ENCODE measurements around the gene POLA1.

The POLA1 gene

GRCh38 chrX:25028726-25029125 lies 335.0 kb downstream of the POLA1 start (continued):
- no peak for TF ChIP-seq POU6F1 (CRISPR knock-in tag; IDR thresholded peaks at IDR 0.05; ENCODE audit: borderline replicate concordance, low read depth)
- TF ChIP-seq TOX (CRISPR knock-in tag; IDR thresholded peaks at IDR 0.05; ENCODE audit: borderline replicate concordance) = no peak

GRCh38 chrX:25029288-25029825 lies 335.6 kb downstream of the POLA1 start:
- ATAC-seq = no peak

More at GRCh38 chrX:25029288-25029825, 335.6 kb downstream of the POLA1 start:
- TF ChIP-seq OSR1 (CRISPR knock-in tag; IDR thresholded peaks at IDR 0.05) (no peak), ISL1 (CRISPR knock-in tag; IDR thresholded peaks at IDR 0.05) (no peak), CSRNP3 (CRISPR knock-in tag; IDR thresholded peaks at IDR 0.05) (no peak), ZFP3 (CRISPR knock-in tag; IDR thresholded peaks at IDR 0.05) (no peak), PPARA (CRISPR knock-in tag; IDR thresholded peaks at IDR 0.05; ENCODE audit: borderline replicate concordance) (no peak), ZFP30 (CRISPR knock-in tag; IDR thresholded peaks at IDR 0.05) (no peak), ZC3H10 (CRISPR knock-in tag; IDR thresholded peaks at IDR 0.05) (no peak), BACH2 (CRISPR knock-in tag; IDR thresholded peaks at IDR 0.05; ENCODE audit: borderline replicate concordance) (no peak), CSDC2 (CRISPR knock-in tag; IDR thresholded peaks at IDR 0.05) (no peak), ESRRG (CRISPR knock-in tag; IDR thresholded peaks at IDR 0.05) (no peak), ZNF70 (CRISPR knock-in tag; IDR thresholded peaks at IDR 0.05) (no peak), POU6F1 (CRISPR knock-in tag; IDR thresholded peaks at IDR 0.05; ENCODE audit: borderline replicate concordance, low read depth) (no peak), ZNF565 (CRISPR knock-in tag; conservative IDR thresholded peaks at IDR 0.05; ENCODE audit: low read depth) (no peak), TCF4 (CRISPR knock-in tag; IDR thresholded peaks at IDR 0.05; ENCODE audit: borderline replicate concordance) (no peak), TSHZ2 (CRISPR knock-in tag; IDR thresholded peaks at IDR 0.05) (no peak), PATZ1 (CRISPR knock-in tag; IDR thresholded peaks at IDR 0.05; ENCODE audit: borderline replicate concordance) (no peak), TOX (CRISPR knock-in tag; IDR thresholded peaks at IDR 0.05; ENCODE audit: borderline replicate concordance) (no peak), RARB (CRISPR knock-in tag; IDR thresholded peaks at IDR 0.05) (no peak), GLIS3 (CRISPR knock-in tag; IDR thresholded peaks at IDR 0.05) (no peak)
